ENCODE measurements around the gene SLC5A9. TPM values are rescaled to one million over a fixed set of nuclear protein-coding genes. Genes with fewer than 3 reads are reported as not detected.
A peak's percentile ranks its signal among the peaks of the same experiment; 100 is the strongest.

The SLC5A9 gene
- total RNA-seq, 1 donor from 2014 or later, result not detected

DNA sequence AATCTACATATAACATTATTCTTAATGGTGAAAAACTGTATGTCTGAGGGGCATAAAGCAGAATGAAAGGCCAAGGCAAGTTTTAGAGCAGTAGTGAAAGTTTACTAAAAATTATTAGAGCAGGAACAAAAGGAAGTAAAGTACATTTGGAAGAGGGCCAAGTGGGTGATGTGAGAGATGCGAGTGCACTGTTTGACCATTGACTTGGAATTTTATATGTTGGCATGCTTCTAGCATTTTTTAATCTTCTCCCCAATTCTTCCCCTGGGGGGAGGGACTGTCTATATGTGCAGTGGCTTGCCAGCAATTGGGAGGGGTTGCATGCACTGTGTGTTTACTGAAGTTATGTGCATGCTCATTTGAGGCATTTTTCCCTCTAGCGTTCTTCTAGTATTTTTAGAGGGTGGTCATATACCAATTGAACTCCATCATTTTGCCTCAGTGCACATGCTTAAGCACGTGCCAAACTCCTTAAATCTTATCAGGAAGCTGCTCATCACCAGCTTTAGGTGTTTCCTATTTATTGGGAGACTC, 36.1 kb upstream of the SLC5A9 start:
- H3K4me3 ChIP-seq (ENCODE audit: low read depth, low read length), result no peak overlapping the region
- FAIRE-seq (no peak), DNase-seq (ENCODE audit: low read depth) (no peak)
- H3K27me3 ChIP-seq (ENCODE audit: control insufficient read depth, insufficient read depth, low read length), result no peaks in the 10 kb centered on the region
- H3K36me3 ChIP-seq (ENCODE audit: control insufficient read depth, insufficient read depth, low read length), result no peaks in the 10 kb centered on the region
- TF ChIP-seq, protein P1, sequence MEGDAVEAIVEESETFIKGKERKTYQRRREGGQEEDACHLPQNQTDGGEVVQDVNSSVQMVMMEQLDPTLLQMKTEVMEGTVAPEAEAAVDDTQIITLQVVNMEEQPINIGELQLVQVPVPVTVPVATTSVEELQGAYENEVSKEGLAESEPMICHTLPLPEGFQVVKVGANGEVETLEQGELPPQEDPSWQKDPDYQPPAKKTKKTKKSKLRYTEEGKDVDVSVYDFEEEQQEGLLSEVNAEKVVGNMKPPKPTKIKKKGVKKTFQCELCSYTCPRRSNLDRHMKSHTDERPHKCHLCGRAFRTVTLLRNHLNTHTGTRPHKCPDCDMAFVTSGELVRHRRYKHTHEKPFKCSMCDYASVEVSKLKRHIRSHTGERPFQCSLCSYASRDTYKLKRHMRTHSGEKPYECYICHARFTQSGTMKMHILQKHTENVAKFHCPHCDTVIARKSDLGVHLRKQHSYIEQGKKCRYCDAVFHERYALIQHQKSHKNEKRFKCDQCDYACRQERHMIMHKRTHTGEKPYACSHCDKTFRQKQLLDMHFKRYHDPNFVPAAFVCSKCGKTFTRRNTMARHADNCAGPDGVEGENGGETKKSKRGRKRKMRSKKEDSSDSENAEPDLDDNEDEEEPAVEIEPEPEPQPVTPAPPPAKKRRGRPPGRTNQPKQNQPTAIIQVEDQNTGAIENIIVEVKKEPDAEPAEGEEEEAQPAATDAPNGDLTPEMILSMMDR (IDR thresholded peaks at IDR 0.05; ENCODE audit: insufficient read depth, low read length, severe bottlenecking), result no peak

DNA sequence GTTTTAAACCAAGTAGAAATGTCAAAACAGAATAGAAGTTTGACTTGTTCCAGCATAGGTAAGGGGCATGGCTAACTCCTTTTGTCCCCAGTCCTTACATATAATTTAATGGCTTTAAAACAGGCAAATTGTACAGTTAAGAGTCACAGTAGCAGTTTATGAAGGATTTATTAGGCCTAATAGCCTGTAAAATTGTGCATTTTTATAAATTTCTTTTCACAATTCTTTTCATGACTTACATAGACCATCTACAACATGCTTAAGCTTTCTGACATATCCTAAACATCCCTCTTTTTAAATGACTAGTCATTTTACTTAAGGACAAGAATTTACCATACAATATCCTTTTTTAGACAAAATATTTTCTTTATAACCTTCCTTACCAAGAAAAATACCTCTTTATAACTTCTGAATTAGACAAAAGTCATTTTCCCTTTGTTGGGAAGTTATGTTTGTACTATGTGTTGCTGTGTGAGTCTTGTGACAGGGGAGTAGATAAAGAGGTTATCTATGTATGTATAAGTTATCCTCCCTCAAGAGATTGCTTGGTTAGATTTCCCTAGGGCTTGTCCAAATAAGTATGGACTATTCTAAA, 34.5 kb upstream of the SLC5A9 start:
- FAIRE-seq (no peak), DNase-seq (ENCODE audit: low read depth) (no peak)
- H3K36me3 ChIP-seq (ENCODE audit: control insufficient read depth, insufficient read depth, low read length), result no peaks in the 10 kb centered on the region
- TF ChIP-seq, protein P1 (IDR thresholded peaks at IDR 0.05; ENCODE audit: insufficient read depth, low read length, severe bottlenecking), result no peak
- no peak overlapping the region for H3K4me3 ChIP-seq (ENCODE audit: low read depth, low read length)
- H3K27me3 ChIP-seq (ENCODE audit: control insufficient read depth, insufficient read depth, low read length), result no peaks in the 10 kb centered on the region

DNA sequence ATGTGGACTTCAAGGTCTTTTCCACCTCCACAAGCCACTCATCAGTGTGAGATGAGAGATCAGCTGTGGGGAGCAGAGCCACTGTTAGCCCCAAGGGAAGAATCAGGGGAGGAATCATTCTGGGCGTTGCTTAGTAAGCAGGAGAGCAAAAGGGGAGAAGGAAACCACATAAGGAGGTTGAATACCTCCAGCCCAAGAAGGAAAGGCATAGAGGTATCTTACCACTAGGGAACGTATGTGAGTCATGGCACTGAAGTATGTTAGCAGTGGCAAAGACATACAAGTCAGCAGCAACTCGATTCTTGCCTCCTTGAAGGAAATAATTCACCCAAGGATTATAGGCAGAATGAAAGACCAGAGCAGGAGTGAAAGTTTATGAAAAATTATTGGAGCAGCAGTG, 31.6 kb upstream of the SLC5A9 start:
- H3K4me3 ChIP-seq (ENCODE audit: low read depth, low read length), result no peak overlapping the region
- H3K27me3 ChIP-seq (ENCODE audit: control insufficient read depth, insufficient read depth, low read length), result no peaks in the 10 kb centered on the region
- FAIRE-seq (no peak), DNase-seq (ENCODE audit: low read depth) (peak; percentile 48)
- H3K36me3 ChIP-seq (ENCODE audit: control insufficient read depth, insufficient read depth, low read length), result no peaks in the 10 kb centered on the region
- TF ChIP-seq, protein P1 (IDR thresholded peaks at IDR 0.05; ENCODE audit: insufficient read depth, low read length, severe bottlenecking), result no peak

DNA sequence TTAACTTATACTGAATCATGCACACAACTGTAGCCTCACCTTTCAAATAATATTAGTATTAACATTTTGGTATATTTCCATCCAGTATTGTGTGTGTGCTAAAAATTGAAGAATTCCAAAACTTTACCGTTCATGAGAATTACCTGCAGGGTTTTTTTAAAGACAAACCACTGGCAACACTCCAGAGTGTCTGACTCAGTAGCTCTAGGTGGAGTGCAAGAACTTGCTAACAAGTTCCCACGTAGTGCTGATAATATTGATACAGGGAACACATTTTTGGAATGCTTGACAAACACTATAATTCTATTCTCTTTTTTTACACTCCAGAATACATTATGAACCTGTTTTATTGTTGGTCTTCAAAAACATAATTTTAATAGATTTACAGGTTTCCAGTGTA, 27.7 kb upstream of the SLC5A9 start:
- H3K27me3 ChIP-seq (ENCODE audit: control insufficient read depth, insufficient read depth, low read length), result no peaks in the 10 kb centered on the region
- H3K36me3 ChIP-seq (ENCODE audit: control insufficient read depth, insufficient read depth, low read length), result no peaks in the 10 kb centered on the region
- H3K4me3 ChIP-seq (ENCODE audit: low read depth, low read length), result no peak overlapping the region
- TF ChIP-seq, protein P1 (IDR thresholded peaks at IDR 0.05; ENCODE audit: insufficient read depth, low read length, severe bottlenecking), result no peak
- no peak for FAIRE-seq
- DNase-seq (ENCODE audit: low read depth), result peak; percentile 74

- peak; percentile 23 for DNase-seq (ENCODE audit: low read depth)
- no peak for FAIRE-seq
- TF ChIP-seq, protein P1 (IDR thresholded peaks at IDR 0.05; ENCODE audit: insufficient read depth, low read length, severe bottlenecking), result no peak
- Histone ChIP-seq H3K36me3 (ENCODE audit: control insufficient read depth, insufficient read depth, low read length) (no peaks in the 10 kb centered on the region), H3K27me3 (ENCODE audit: control insufficient read depth, insufficient read depth, low read length) (no peaks in the 10 kb centered on the region), H3K4me3 (ENCODE audit: low read depth, low read length) (no peak overlapping the region)
Measured at GRCh38 chr1:48196237-48196636, 26.3 kb upstream of the SLC5A9 start.

DNA sequence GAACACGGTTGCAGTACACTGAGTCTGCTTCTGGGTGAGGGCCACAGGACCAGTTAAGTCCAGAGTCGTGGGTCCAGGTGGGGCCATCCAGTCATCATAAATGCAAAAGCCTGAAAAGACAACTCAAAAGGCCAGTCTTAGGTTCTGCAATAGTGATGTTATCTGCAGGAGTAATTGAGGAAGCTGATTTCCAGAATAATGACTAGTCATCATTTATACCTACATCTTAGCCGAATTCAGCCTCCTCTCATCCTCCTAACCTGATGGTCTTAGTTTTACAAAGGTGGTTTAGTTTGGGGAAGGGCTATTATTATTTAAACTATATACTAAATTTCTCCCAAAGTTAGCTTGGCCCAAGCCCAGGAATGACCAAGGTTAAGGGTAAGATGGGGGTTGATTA, 23.5 kb upstream of the SLC5A9 start:
- Histone ChIP-seq H3K27me3 (ENCODE audit: control insufficient read depth, insufficient read depth, low read length) (no peaks in the 10 kb centered on the region), H3K36me3 (ENCODE audit: control insufficient read depth, insufficient read depth, low read length) (no peaks in the 10 kb centered on the region), H3K4me3 (ENCODE audit: low read depth, low read length) (no peak overlapping the region)
- FAIRE-seq (no peak), DNase-seq (ENCODE audit: low read depth) (no peak)
- TF ChIP-seq, protein P1 (IDR thresholded peaks at IDR 0.05; ENCODE audit: insufficient read depth, low read length, severe bottlenecking), result no peak

Measured in bronchial epithelial cell (primary cell).